ENCODE data around the gene GPI.
"Not testable (repeated sequence)": the region's sequence is repeated elsewhere in the genome, so short reads cannot be mapped to it uniquely, and the experiment has no call there.

The GPI gene

GRCh38 chr19:34368338-34368737 lies 3.3 kb downstream of the GPI start:
- DNase-seq: no peak

GRCh38 chr19:34369166-34369565 lies 4.2 kb downstream of the GPI start:
- not testable (repeated sequence) for DNase-seq

- no peak for DNase-seq
These were observed 5.1 kb downstream of the GPI start for GRCh38 chr19:34370117-34370516.

- DNase-seq: no peak
These were observed 6.0 kb downstream of the GPI start for GRCh38 chr19:34370983-34371382.

- no peak for DNase-seq
These were observed 8.7 kb downstream of the GPI start for GRCh38 chr19:34373601-34374288.

- DNase-seq: no peak
These were observed 10.6 kb downstream of the GPI start for GRCh38 chr19:34375598-34375997.

GRCh38 chr19:34380639-34381241 lies 15.7 kb downstream of the GPI start:
- no peak for DNase-seq

GRCh38 chr19:34381399-34382251 lies 16.6 kb downstream of the GPI start:
- DNase-seq: no peak

- no peak for DNase-seq
These were observed 17.5 kb downstream of the GPI start for GRCh38 chr19:34382471-34382870.

GRCh38 chr19:34383599-34383998 lies 18.6 kb downstream of the GPI start:
- DNase-seq: no peak

- no peak for DNase-seq
These were observed 21.8 kb downstream of the GPI start for GRCh38 chr19:34386645-34387445.

- DNase-seq: no peak
These were observed 22.4 kb downstream of the GPI start for GRCh38 chr19:34387446-34387810.

- not testable (repeated sequence) for DNase-seq
These were observed 23.7 kb downstream of the GPI start for GRCh38 chr19:34388745-34389144.

GRCh38 chr19:34391813-34392212 lies 26.8 kb downstream of the GPI start:
- DNase-seq: no peak

GRCh38 chr19:34393031-34393430 lies 28.0 kb downstream of the GPI start:
- DNase-seq: no peak

GRCh38 chr19:34393629-34394028 lies 28.6 kb downstream of the GPI start:
- no peak for DNase-seq

GRCh38 chr19:34397853-34398252 lies 32.9 kb downstream of the GPI start:
- DNase-seq: no peak

- no peak for DNase-seq
These were observed 34.9 kb downstream of the GPI start for GRCh38 chr19:34399886-34400285.

- DNase-seq: not testable (repeated sequence)
These were observed 35.8 kb downstream of the GPI start for GRCh38 chr19:34400844-34401243.

- DNase-seq: no peak
These were observed 37.1 kb downstream of the GPI start for GRCh38 chr19:34402074-34402600.

- DNase-seq: no peak
These were observed 38.8 kb downstream of the GPI start for GRCh38 chr19:34403784-34404108.

GRCh38 chr19:34404109-34404909 lies 39.3 kb downstream of the GPI start, which contains the start of gene PDCD2L:
Gene PDCD2L, plus strand, starts transcription at chr19:34404399. Its CDS starts 32 bp downstream, at chr19:34404431.
- DNase-seq: no peak
